KMS-11 (cell line): Measurements from ENCODE around the gene TMEM217.
"Not testable (repeated sequence)": the region's sequence is repeated elsewhere in the genome, so short reads cannot be mapped to it uniquely, and the experiment has no call there.

Experiments
- H2AFZ ChIP-seq: fragments of 200-600 bp; sonication (generic); 2 replicates; pipeline ENCODE4 v1.6.1; 2016; ENCODE audit warnings: antibody characterized with exemption, mixed run types, low read depth
- H3K27ac ChIP-seq: fragments of 200-600 bp; sonication (generic); 2 replicates; pipeline ENCODE4 v1.6.1; 2016; ENCODE audit warnings: mild to moderate bottlenecking, mixed run types
- H3K27me3 ChIP-seq: fragments of 200-600 bp; sonication (generic); 2 replicates; pipeline ENCODE4 v1.6.1; 2017; ENCODE audit warnings: mild to moderate bottlenecking, low read depth, mixed run types, moderate library complexity; ENCODE audit not compliant: insufficient read depth
- H3K36me3 ChIP-seq: fragments of 200-600 bp; sonication (generic); 2 replicates; pipeline ENCODE4 v1.6.1; 2017; ENCODE audit warnings: mild to moderate bottlenecking, mixed run types; ENCODE audit not compliant: insufficient read depth
- H3K4me1 ChIP-seq: fragments of 200-600 bp; sonication (generic); 2 replicates; pipeline ENCODE4 v1.6.1; 2016; ENCODE audit warnings: mild to moderate bottlenecking, low read depth, mixed run types; ENCODE audit not compliant: poor library complexity, severe bottlenecking
- H3K4me2 ChIP-seq: fragments of 200-600 bp; sonication (generic); 2 replicates; pipeline ENCODE4 v1.7.0; 2016; ENCODE audit warnings: mild to moderate bottlenecking, mixed run types
- H3K4me3 ChIP-seq: fragments of 200-600 bp; sonication (generic); IDR thresholded peaks from 2 replicates; pipeline ENCODE4 v1.6.1; 2017; ENCODE audit warnings: low read depth, low read length, mixed read lengths; ENCODE audit not compliant: insufficient read depth
- H3K79me2 ChIP-seq: fragments of 200-600 bp; sonication (generic); 2 replicates; pipeline ENCODE4 v1.6.1; 2016; ENCODE audit warnings: low read depth, mixed run types; ENCODE audit not compliant: insufficient read depth
- H3K9ac ChIP-seq: fragments of 200-600 bp; sonication (generic); 2 replicates; pipeline ENCODE4 v1.6.1; 2016; ENCODE audit warnings: mild to moderate bottlenecking, mixed run types
- H4K20me1 ChIP-seq: fragments of 200-600 bp; sonication (generic); 2 replicates; pipeline ENCODE4 v1.6.1; 2016; ENCODE audit warnings: mild to moderate bottlenecking, mixed run types; ENCODE audit not compliant: insufficient read depth
- TF ChIP-seq, protein P1 (sequence below): fragments of 200-600 bp; sonication (generic); conservative IDR thresholded peaks from 2 replicates; pipeline ENCODE4 v1.6.1; 2017; ENCODE audit warnings: low read depth, mild to moderate bottlenecking, antibody characterized with exemption, low read length, moderate library complexity, mixed read lengths

Gene TMEM217

DNA sequence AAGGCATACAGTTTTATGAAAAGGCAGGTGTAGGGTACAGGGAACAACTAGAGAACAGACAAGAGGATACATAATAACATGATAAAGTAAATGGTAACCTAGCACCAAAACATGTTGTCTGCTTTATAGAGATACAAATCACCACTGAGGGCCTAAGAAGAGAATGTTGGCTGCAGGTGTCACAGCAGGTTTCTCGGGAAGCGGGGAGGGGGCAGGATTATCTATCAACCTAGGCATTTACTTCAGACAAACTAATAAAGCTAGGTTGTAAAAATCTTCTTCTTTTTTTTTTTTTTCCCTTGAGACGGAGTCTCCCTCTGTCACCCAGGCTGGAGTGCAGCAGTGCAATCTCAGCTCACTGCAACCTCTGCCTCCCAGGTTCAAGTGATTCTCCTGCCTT lies 65.3 kb downstream of the TMEM217 start:
- Histone ChIP-seq H2AFZ (no peak overlapping the region), H3K4me1 (no peaks in the 10 kb centered on the region), H3K9ac (no peak overlapping the region), H3K27me3 (no peaks in the 10 kb centered on the region), H3K27ac (no peak overlapping the region), H3K36me3 (no peaks in the 10 kb centered on the region), H3K4me2 (no peak overlapping the region), H3K4me3 (no peak overlapping the region), H4K20me1 (no peaks in the 10 kb centered on the region), H3K79me2 (no peaks in the 10 kb centered on the region)
- TF ChIP-seq, protein P1, sequence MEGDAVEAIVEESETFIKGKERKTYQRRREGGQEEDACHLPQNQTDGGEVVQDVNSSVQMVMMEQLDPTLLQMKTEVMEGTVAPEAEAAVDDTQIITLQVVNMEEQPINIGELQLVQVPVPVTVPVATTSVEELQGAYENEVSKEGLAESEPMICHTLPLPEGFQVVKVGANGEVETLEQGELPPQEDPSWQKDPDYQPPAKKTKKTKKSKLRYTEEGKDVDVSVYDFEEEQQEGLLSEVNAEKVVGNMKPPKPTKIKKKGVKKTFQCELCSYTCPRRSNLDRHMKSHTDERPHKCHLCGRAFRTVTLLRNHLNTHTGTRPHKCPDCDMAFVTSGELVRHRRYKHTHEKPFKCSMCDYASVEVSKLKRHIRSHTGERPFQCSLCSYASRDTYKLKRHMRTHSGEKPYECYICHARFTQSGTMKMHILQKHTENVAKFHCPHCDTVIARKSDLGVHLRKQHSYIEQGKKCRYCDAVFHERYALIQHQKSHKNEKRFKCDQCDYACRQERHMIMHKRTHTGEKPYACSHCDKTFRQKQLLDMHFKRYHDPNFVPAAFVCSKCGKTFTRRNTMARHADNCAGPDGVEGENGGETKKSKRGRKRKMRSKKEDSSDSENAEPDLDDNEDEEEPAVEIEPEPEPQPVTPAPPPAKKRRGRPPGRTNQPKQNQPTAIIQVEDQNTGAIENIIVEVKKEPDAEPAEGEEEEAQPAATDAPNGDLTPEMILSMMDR, result no peak

DNA sequence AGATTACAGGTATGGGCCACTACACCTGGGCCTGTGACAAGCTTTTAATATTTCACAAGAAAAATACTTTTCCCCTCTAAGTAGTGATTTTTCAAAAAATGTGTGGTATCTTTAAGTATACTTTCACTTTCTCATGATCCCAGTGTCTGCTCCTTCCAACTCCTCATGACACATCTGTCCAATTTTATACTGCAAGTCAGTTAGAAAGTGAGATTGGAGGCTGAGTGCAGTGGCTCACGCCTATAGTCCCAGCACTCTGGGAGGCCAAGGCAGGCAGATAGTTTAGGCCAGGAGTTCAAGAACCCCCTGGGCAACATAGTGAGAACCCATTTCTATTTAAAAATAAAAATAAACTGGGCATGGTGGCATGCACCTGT lies 67.8 kb downstream of the TMEM217 start:
- Histone ChIP-seq H3K4me1 (no peaks in the 10 kb centered on the region), H3K4me3 (no peak overlapping the region), H3K27me3 (no peaks in the 10 kb centered on the region), H3K9ac (no peak overlapping the region), H3K79me2 (no peaks in the 10 kb centered on the region), H4K20me1 (no peaks in the 10 kb centered on the region), H3K4me2 (no peak overlapping the region), H2AFZ (no peak overlapping the region), H3K36me3 (no peaks in the 10 kb centered on the region), H3K27ac (no peak overlapping the region)
- TF ChIP-seq, protein P1, result no peak

DNA sequence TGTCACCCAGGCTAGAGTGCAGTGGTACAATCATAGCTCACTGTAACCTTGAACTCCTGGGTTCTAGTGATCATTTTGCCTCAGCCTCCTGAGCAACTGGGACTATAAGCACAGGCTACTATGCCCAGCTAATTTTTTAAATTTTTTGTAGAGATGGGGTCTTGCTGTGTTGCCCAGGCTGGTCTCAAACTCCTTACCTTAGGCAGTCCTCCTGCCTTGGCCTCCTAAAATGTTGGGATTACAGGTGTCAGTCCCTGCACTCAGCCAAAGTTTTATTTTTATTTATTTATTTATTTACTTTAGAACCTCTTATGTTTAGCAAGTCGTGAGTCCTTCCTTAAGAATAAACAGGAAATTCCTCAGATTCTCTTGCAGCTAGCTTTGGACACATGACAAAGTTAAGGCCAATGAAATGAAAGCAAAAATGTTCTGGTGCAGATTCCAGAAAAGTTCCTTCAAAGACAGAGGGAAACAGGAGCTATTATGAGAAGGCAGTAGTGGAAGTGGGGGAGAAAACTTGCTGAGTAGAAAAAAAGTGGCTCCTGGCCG lies 68.9 kb downstream of the TMEM217 start:
- TF ChIP-seq, protein P1, result no peak

DNA sequence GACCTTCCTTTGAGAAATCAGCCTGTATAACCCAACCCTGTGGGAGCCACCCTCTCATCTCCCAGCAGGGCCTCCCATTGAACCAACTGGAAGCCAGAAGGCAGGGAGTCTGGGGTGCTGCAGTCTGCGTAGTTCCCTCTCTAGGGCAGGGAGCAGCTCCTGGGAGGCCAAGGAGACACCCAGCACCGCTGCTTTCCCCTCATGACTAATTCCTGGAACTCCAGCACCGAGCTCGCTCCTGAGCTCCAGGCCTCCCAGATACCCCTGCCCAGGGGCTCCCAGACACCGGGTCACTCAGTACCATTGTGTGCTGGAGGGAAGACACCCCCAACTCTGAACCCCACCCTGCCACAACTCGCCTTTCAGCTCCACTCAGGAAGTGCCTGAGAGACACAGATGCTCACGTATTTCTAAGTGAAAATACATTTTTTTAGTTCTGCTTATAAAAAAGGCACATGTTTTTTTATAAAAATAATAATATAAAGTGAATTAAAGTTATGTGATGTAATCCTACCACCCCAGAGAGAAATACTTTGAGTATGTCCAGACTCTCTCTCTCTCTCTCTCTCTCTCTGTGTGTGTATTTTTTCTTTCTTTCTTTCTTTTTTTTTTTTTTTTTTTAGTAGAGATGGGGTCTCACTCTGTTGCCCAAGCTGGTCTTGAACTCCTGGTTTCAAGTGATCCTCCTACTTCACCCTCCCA lies 70.5 kb downstream of the TMEM217 start:
- no peaks in the 10 kb centered on the region for H3K27me3 ChIP-seq

More for the DNA sequence above, 68.9 kb downstream of the TMEM217 start:
- H2AFZ ChIP-seq, result no peak overlapping the region
- no peaks in the 10 kb centered on the region for H3K4me1 ChIP-seq
- no peaks in the 10 kb centered on the region for H4K20me1 ChIP-seq
- no peaks in the 10 kb centered on the region for H3K79me2 ChIP-seq
- H3K4me2 ChIP-seq, result no peak overlapping the region
- no peak overlapping the region for H3K4me3 ChIP-seq
- H3K27ac ChIP-seq, result no peak overlapping the region
- H3K36me3 ChIP-seq, result no peaks in the 10 kb centered on the region
- no peak overlapping the region for H3K9ac ChIP-seq
- H3K27me3 ChIP-seq, result no peaks in the 10 kb centered on the region

DNA sequence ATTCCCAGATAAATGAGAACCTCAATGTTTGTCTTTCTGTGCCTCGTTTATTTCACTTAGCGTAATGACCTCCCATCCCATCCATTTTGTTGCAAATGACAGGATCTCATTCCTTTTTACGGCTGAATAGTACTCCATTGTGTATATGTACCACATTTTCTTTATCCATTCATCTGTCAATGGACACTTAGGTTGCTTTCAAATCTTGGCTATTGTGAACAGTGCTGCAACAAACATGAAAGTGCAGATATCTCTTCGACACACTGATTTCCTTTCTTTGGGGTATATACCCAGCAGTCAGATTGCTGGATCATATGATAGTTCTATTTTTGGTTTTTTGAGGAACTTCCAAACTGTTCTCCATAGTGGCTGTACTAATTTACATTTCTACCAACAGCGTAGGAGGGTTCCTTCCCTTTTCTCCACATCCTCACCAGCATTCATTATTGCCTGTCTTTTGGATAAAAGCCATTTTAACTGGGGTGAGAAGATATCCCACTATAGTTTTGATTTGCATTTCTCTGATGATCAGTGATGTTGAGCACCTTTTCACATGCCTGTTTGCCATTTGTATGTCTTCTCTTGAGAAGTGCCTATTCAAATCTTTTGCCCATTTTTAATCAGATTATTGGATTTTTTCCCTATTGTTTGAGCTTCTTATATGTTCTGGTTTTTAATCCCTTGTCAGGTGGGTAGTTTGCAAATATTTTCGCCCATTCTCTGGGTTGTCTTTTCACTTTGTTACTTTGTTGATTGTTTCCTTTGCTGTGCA lies 71.8 kb downstream of the TMEM217 start:
- not testable (repeated sequence) for H3K27ac ChIP-seq, H3K27me3 ChIP-seq, H4K20me1 ChIP-seq, H3K9ac ChIP-seq, H3K79me2 ChIP-seq, H3K36me3 ChIP-seq, H3K4me2 ChIP-seq, H2AFZ ChIP-seq, H3K4me3 ChIP-seq, H3K4me1 ChIP-seq

More for the DNA sequence above, 70.5 kb downstream of the TMEM217 start:
- Histone ChIP-seq H3K4me2 (no peak overlapping the region), H3K4me1 (no peaks in the 10 kb centered on the region), H3K4me3 (no peak overlapping the region), H3K27ac (no peak overlapping the region), H4K20me1 (no peaks in the 10 kb centered on the region), H3K9ac (no peak overlapping the region), H3K36me3 (no peaks in the 10 kb centered on the region), H3K79me2 (no peaks in the 10 kb centered on the region), H2AFZ (no peak overlapping the region)
- TF ChIP-seq, protein P1, result no peak
